ENCODE measurements around the gene UNC50. TPM values are rescaled to one million over a fixed set of nuclear protein-coding genes. Genes with fewer than 3 reads are reported as not detected.
"Not testable (repeated sequence)": the region's sequence is repeated elsewhere in the genome, so short reads cannot be mapped to it uniquely, and the experiment has no call there.

UNC50 gene
- polyA plus RNA-seq, 6 donors from 2014 or later = 36.8 to 71.5 (median 49.7) TPM

DNA sequence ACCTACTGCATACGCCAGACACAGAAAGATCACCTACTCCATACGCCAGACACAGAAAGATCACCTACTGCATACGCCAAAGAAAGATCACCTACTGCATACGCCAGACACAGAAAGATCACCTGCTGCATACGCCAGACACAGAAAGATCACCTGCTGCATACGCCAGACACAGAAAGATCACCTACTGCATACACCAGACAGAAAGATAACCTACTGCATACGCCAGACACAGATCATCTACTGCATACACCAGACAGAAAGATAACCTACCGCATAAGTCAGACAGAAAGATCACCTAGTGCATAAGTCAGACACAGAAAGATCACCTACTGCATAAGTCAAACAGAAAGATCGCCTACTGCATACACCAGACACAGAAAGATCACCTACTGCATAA lies 25.9 kb upstream of the UNC50 start:
- H3K4me1 Mint-ChIP-seq = peaks cover 6 to 12% (median 10%) of the 10 kb centered on the region in 3 donors
- ATAC-seq (ENCODE audit: low read depth in 2 of 2) (no peak), DNase-seq (no peak)
- H3K36me3 Mint-ChIP-seq = no peaks in the 10 kb centered on the region
- H3K4me3 Mint-ChIP-seq = no peak overlapping the region
- H3K27me3 Mint-ChIP-seq = no peaks in the 10 kb centered on the region
- no peaks in the 10 kb centered on the region for H3K9me3 Mint-ChIP-seq
- no peak overlapping the region for H3K27ac Mint-ChIP-seq

- DNase-seq (no peak), ATAC-seq (ENCODE audit: low read depth in 2 of 2) (no peak)
- Mint-ChIP-seq H3K4me1 (peaks cover 6 to 12% (median 10%) of the 10 kb centered on the region in 3 donors), H3K27me3 (no peaks in the 10 kb centered on the region), H3K4me3 (no peak overlapping the region), H3K27ac (no peak overlapping the region), H3K36me3 (no peaks in the 10 kb centered on the region), H3K9me3 (no peaks in the 10 kb centered on the region)
Observed at GRCh38 chr2:98583276-98583675, 25.1 kb upstream of the UNC50 start.

- peaks cover 6 to 12% (median 10%) of the 10 kb centered on the region in 3 donors for H3K4me1 Mint-ChIP-seq
- H3K36me3 Mint-ChIP-seq = no peaks in the 10 kb centered on the region
- DNase-seq (no peak), ATAC-seq (ENCODE audit: low read depth in 2 of 2) (no peak)
- no peaks in the 10 kb centered on the region for H3K27me3 Mint-ChIP-seq
- H3K27ac Mint-ChIP-seq = no peak overlapping the region
- H3K4me3 Mint-ChIP-seq = no peak overlapping the region
- no peaks in the 10 kb centered on the region for H3K9me3 Mint-ChIP-seq
Observed at GRCh38 chr2:98583816-98584618, 24.4 kb upstream of the UNC50 start.

DNA sequence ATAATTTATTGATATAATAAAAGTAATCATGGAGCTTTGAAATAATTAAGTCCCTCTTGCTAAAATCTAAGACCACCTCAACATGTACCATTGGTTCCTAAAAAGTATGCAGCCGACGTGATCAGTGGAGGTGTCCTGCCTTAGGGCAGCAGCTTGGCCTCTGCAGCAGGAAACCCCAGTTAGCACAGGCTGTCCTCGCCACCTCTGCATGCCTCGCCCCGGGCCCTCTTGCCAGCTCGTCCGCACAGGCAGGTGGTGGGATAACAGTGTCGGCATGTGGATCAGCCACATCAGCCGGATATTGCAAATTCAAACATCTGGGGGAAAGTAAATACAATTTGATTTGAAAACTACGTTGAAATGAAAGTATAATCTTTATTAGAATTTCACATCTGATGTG lies 23.0 kb upstream of the UNC50 start:
- H3K4me3 Mint-ChIP-seq = no peak overlapping the region
- H3K27ac Mint-ChIP-seq = no peak overlapping the region
- H3K9me3 Mint-ChIP-seq = no peaks in the 10 kb centered on the region
- H3K36me3 Mint-ChIP-seq = no peaks in the 10 kb centered on the region
- ATAC-seq (ENCODE audit: low read depth in 2 of 2) = no peak
- no peak for DNase-seq
- H3K4me1 Mint-ChIP-seq = peaks cover 6 to 12% (median 10%) of the 10 kb centered on the region in 3 donors
- H3K27me3 Mint-ChIP-seq = no peaks in the 10 kb centered on the region

DNA sequence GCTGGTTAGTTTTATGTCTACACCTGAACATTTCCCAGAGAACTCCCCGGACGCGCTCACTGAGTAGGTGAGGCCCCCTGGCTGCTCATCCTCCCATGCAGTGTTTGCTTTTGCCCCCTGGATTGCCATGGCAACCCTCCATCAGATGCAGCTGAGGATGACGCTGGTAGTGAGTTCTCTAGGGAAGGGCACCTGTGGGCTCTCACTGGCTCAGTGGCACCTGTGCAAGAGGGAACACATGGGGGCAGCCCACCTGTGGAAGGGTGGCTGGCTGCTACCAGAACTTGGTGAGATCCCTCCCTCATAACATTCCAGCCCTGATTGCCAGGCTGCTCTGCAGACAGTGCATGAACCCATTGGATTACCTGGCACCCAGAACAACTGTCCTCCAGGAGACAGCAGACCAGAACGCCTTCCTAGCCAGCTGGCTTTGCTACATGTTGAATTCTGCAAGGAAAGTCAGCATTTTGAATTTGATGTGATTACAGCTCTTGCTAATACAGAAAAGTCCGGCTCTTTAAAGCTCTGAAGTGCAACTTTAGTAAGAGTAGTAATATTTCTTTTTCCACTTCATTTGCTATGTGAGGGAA lies 21.7 kb upstream of the UNC50 start:
- Mint-ChIP-seq H3K36me3 (no peaks in the 10 kb centered on the region), H3K4me1 (peaks cover 0 to under 1% (median 0%) of the 10 kb centered on the region in 3 donors), H3K4me3 (no peak overlapping the region), H3K9me3 (no peaks in the 10 kb centered on the region), H3K27ac (peak overlapping the region in 1 of 6 donors; percentile 50), H3K27me3 (no peaks in the 10 kb centered on the region)
- ATAC-seq (ENCODE audit: low read depth in 2 of 2) = no peak
- no peak for DNase-seq

DNA sequence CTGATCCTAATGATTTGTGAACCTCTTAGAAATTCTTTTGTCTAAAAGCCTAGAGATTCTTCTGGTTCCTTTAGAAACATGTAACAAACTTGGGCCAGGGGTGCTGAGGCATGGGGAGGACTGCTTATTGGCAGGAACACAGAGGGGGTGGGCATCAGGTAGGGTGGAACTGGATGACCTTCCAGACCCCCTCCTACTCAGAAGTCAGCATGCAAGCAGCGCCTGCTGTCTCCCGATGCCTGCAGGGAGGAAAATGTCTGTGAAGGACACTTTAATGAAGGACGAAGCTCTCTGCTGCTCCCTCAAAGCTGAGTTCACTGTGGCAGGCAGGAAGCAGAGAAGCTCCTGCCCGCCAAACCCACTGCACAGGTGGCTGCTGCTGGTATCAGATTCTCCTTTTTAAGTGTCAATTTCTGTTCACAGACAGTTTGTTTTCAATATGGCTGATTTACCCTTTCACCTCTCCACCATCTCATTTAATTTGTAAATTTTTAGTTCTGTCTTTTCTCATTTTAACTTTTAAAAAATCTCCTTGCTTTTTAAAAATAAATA lies 19.4 kb upstream of the UNC50 start:
- peaks cover 0 to 3% of the 10 kb centered on the region in 2 donors for H3K36me3 Mint-ChIP-seq
- H3K4me1 Mint-ChIP-seq = peaks cover 0 to 6% (median 0%) of the 10 kb centered on the region in 3 donors
- H3K4me3 Mint-ChIP-seq = no peak overlapping the region
- peaks cover 0 to 5% (median 2%) of the 10 kb centered on the region in 7 donors for H3K9me3 Mint-ChIP-seq
- H3K27ac Mint-ChIP-seq = peak overlapping the region in 1 of 6 donors; percentile 71
- H3K27me3 Mint-ChIP-seq = no peaks in the 10 kb centered on the region
- DNase-seq = no peak
- ATAC-seq (ENCODE audit: low read depth in 2 of 2) = no peak

DNA sequence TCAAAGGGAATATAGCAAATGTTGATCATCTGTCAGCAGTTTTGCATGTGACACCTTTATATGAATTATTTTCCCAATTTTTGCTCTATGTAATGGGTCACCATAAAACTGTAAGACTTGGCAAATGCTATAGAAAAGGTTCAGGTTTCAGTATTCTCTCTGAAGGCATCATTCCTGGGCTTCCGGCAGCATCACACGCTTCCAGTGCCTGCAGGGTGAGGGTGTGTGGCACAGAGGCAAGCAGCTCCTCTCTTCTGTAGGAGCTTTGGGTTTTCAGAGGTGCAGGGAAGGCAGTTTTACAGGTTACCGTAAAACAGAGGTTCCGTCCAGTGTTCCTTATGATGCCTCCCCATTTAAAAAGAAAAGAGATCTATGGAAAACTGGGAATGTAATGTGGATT lies 18.9 kb upstream of the UNC50 start:
- no peak for DNase-seq
- Mint-ChIP-seq H3K27me3 (no peaks in the 10 kb centered on the region), H3K9me3 (peaks cover 0 to 6% (median 3%) of the 10 kb centered on the region in 7 donors), H3K36me3 (peaks cover 0 to 5% of the 10 kb centered on the region in 2 donors), H3K4me3 (no peak overlapping the region), H3K4me1 (peaks cover 0 to 6% (median 0%) of the 10 kb centered on the region in 3 donors), H3K27ac (peak overlapping the region in 1 of 6 donors; percentile 71)
- ATAC-seq (ENCODE audit: low read depth in 2 of 2) = no peak

- peaks cover 0 to 6% (median 5%) of the 10 kb centered on the region in 3 donors for H3K4me1 Mint-ChIP-seq
- ATAC-seq (ENCODE audit: low read depth in 2 of 2) = no peak
- H3K4me3 Mint-ChIP-seq = no peak overlapping the region
- peaks cover 0 to 7% (median 3%) of the 10 kb centered on the region in 7 donors for H3K9me3 Mint-ChIP-seq
- no peak overlapping the region for H3K27ac Mint-ChIP-seq
- no peak for DNase-seq
- H3K36me3 Mint-ChIP-seq = peaks cover 5 to 7% of the 10 kb centered on the region in 2 donors
- H3K27me3 Mint-ChIP-seq = no peaks in the 10 kb centered on the region
Observed at GRCh38 chr2:98592565-98592964, 15.8 kb upstream of the UNC50 start.

GRCh38 chr2:98594665-98595064 lies 13.7 kb upstream of the UNC50 start:
- not testable (repeated sequence) for H3K4me1 Mint-ChIP-seq; H3K36me3 Mint-ChIP-seq; H3K27me3 Mint-ChIP-seq; H3K9me3 Mint-ChIP-seq; H3K27ac Mint-ChIP-seq; DNase-seq; ATAC-seq (ENCODE audit: low read depth in 2 of 2); H3K4me3 Mint-ChIP-seq

DNA sequence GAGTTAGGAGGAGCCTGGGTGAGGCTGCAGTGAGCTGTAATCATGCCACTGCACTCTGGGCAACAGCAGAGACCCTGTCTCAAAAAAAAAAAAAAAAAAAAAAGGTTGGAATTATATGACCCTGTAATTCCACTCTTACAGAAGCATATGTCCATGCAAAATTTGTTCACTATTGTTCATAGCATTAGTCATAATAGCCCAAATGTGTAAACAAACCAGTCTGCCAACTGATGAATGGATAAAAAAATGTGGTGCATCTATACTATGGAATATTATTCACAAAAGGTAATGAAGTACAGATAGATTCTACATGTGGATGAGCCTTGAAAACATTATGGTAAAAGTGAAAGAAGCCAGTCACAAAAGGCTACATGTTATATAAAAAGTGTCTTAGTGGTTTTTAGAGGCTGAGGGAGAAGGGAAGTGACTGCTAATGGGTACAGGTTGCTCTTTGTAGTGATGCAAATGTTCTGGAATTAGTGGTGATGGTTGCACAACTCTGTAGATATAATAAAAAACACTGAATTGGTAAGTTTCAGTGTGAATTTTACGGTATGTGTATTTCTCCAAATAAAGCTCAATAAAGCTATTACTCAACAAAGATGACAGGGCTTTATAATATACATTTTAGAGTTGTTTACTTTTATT lies 9.5 kb upstream of the UNC50 start:
- Mint-ChIP-seq H3K36me3 (peaks cover 7 to 13% of the 10 kb centered on the region in 2 donors), H3K27ac (peak overlapping the region in 1 of 6 donors; percentile 29)
- DNase-seq = no peak

GRCh38 chr2:98601532-98602132 lies 6.8 kb upstream of the UNC50 start:
- Mint-ChIP-seq H3K4me1 (peaks cover 15 to 23% (median 22%) of the 10 kb centered on the region in 3 donors), H3K4me3 (peak overlapping the region in 1 of 8 donors; percentile 26)

More for the DNA sequence above, 9.5 kb upstream of the UNC50 start:
- H3K4me3 Mint-ChIP-seq = no peak overlapping the region
- no peaks in the 10 kb centered on the region for H3K27me3 Mint-ChIP-seq
- peaks cover 0 to 3% (median 2%) of the 10 kb centered on the region in 7 donors for H3K9me3 Mint-ChIP-seq
- peaks cover 0 to 5% (median 3%) of the 10 kb centered on the region in 3 donors for H3K4me1 Mint-ChIP-seq
- ATAC-seq (ENCODE audit: low read depth in 2 of 2) = no peak

DNA sequence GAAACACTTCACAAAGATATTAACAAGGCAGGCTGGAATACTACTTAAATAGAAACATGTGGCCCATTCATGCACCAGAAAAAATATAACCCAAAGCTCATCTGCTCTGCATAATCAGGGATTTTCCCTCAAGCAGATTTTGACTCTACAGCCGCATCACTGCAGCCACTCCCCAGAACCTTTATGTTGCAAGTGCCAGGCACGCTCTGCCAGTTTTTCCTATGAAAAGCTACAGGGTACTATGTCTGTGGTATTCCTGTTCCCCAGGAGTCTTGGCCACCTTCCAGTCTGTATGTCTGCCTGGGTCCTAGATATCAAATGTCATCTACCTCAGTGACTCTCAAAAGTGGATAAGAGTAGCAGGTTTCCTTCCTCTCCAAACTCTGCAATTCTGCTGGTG lies 3.8 kb upstream of the UNC50 start:
- Mint-ChIP-seq H3K4me3 (peak overlapping the region in 1 of 8 donors; percentile 99), H3K36me3 (peaks cover 0 to 10% of the 10 kb centered on the region in 2 donors), H3K27me3 (no peaks in the 10 kb centered on the region), H3K4me1 (peaks cover 36 to 43% (median 38%) of the 10 kb centered on the region in 3 donors), H3K9me3 (no peaks in the 10 kb centered on the region), H3K27ac (peak overlapping the region in 4 of 6 donors; percentile 34 to 80 (median 64))
- DNase-seq (no peak), ATAC-seq (ENCODE audit: low read depth in 2 of 2) (no peak)

More at GRCh38 chr2:98601532-98602132, 6.8 kb upstream of the UNC50 start:
- DNase-seq (no peak), ATAC-seq (ENCODE audit: low read depth in 2 of 2) (no peak)
- peak overlapping the region in 1 of 6 donors; percentile 94 for H3K27ac Mint-ChIP-seq
- H3K9me3 Mint-ChIP-seq = no peaks in the 10 kb centered on the region
- H3K36me3 Mint-ChIP-seq = peaks cover 3 to 10% of the 10 kb centered on the region in 2 donors
- H3K27me3 Mint-ChIP-seq = no peaks in the 10 kb centered on the region

DNA sequence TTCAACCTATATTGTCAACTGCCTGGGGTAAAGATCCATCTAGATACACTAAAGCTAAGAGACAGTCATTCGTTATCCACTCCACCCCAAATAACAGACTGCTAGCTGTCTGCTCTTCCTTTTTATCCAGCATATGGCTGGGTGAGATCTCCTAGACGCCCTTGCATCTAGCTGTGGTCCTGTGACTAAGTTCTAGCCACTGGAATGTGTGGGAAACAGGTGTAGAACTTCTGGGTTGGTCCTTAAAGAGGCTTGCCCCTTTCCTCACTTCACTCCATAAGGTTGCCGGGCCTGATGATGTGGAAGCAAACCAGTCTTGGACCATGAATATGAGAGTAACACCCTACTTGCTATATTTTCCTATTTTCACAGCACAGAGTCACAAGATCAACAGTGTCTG lies 3.3 kb upstream of the UNC50 start:
- Mint-ChIP-seq H3K36me3 (peaks cover 0 to 6% of the 10 kb centered on the region in 2 donors), H3K27ac (peak overlapping the region in 5 of 6 donors; percentile 4 to 51 (median 28)), H3K27me3 (no peaks in the 10 kb centered on the region), H3K9me3 (no peaks in the 10 kb centered on the region), H3K4me3 (peak overlapping the region in 1 of 8 donors; percentile 99), H3K4me1 (peaks cover 41 to 48% (median 43%) of the 10 kb centered on the region in 3 donors)
- no peak for ATAC-seq (ENCODE audit: low read depth in 2 of 2)
- no peak for DNase-seq
